ENCODE results near the gene TMEM266.

DNA sequence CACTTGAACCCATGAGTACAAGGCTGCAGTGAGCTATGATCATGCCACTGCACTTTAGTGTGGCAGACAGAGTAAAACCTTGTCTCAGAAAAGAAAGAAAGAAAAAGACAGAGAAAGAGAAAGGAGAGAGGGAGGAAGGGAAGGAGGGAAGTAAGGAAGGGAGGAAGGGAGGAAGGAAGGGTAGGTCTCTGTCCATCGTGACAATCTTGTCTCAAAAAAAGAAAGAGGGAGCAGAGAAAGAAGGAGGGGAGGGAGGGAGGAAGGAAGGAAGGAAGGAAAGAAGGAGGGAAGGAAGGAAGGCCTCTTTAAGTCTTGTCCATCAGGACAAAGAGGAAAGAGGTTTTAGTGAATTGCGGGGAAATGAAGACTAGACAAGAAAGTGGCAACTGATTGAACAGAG is 129.3 kb downstream of the TMEM266 start:
- no peak for TF ChIP-seq ZNF214 (tag by site-specific recombination; IDR thresholded peaks at IDR 0.05; ENCODE audit: borderline replicate concordance)
- TF ChIP-seq, protein P1, sequence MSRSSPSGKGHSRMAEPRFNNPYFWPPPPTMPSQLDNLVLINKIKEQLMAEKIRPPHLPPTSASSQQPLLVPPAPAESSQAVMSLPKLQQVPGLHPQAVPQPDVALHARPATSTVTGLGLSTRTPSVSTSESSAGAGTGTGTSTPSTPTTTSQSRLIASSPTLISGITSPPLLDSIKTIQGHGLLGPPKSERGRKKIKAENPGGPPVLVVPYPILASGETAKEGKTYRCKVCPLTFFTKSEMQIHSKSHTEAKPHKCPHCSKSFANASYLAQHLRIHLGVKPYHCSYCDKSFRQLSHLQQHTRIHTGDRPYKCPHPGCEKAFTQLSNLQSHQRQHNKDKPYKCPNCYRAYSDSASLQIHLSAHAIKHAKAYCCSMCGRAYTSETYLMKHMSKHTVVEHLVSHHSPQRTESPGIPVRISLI (tag by site-specific recombination; IDR thresholded peaks at IDR 0.05): no peak
- TF ChIP-seq CTCF (tag by site-specific recombination; IDR thresholded peaks at IDR 0.05): no peak
- TF ChIP-seq SALL2 (tag by site-specific recombination; IDR thresholded peaks at IDR 0.05; ENCODE audit: borderline replicate concordance): no peak
- TF ChIP-seq ZNF280D (tag by site-specific recombination; IDR thresholded peaks at IDR 0.05): no peak
- no peak for TF ChIP-seq PATZ1 (tag by site-specific recombination; IDR thresholded peaks at IDR 0.05)
- TF ChIP-seq ZNF701 (tag by site-specific recombination; IDR thresholded peaks at IDR 0.05): no peak
- TF ChIP-seq HOXA7 (CRISPR knock-in tag; IDR thresholded peaks at IDR 0.05; ENCODE audit: borderline replicate concordance): no peak
- TF ChIP-seq ZNF707 (tag by site-specific recombination; IDR thresholded peaks at IDR 0.05): no peak
- no peak for TF ChIP-seq ZBTB11 (tag by site-specific recombination; conservative IDR thresholded peaks at IDR 0.05; ENCODE audit: low read depth)
- no peak for TF ChIP-seq MEIS1 (CRISPR knock-in tag; IDR thresholded peaks at IDR 0.05; ENCODE audit: borderline replicate concordance)
- TF ChIP-seq, protein P2, sequence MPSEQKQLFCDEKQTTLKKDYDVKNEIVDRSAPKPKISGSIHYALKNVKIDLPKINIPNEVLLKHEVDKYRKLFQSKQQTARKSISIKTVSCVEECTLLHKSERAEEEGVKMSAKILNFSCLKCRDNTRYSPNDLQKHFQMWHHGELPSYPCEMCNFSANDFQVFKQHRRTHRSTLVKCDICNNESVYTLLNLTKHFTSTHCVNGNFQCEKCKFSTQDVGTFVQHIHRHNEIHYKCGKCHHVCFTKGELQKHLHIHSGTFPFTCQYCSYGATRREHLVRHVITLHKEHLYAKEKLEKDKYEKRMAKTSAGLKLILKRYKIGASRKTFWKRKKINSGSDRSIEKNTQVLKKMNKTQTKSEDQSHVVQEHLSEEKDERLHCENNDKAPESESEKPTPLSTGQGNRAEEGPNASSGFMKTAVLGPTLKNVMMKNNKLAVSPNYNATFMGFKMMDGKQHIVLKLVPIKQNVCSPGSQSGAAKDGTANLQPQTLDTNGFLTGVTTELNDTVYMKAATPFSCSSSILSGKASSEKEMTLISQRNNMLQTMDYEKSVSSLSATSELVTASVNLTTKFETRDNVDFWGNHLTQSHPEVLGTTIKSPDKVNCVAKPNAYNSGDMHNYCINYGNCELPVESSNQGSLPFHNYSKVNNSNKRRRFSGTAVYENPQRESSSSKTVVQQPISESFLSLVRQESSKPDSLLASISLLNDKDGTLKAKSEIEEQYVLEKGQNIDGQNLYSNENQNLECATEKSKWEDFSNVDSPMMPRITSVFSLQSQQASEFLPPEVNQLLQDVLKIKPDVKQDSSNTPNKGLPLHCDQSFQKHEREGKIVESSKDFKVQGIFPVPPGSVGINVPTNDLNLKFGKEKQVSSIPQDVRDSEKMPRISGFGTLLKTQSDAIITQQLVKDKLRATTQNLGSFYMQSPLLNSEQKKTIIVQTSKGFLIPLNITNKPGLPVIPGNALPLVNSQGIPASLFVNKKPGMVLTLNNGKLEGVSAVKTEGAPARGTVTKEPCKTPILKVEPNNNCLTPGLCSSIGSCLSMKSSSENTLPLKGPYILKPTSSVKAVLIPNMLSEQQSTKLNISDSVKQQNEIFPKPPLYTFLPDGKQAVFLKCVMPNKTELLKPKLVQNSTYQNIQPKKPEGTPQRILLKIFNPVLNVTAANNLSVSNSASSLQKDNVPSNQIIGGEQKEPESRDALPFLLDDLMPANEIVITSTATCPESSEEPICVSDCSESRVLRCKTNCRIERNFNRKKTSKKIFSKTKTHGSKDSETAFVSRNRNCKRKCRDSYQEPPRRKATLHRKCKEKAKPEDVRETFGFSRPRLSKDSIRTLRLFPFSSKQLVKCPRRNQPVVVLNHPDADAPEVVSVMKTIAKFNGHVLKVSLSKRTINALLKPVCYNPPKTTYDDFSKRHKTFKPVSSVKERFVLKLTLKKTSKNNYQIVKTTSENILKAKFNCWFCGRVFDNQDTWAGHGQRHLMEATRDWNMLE (tag by site-specific recombination; conservative IDR thresholded peaks at IDR 0.05; ENCODE audit: low read depth): no peak
- no peak for TF ChIP-seq GLI2 (tag by site-specific recombination; IDR thresholded peaks at IDR 0.05; ENCODE audit: borderline replicate concordance, low read depth)
